HG02798 (cell line): Measurements from ENCODE around the gene ZNF280A.
"Not testable (repeated sequence)": the region's sequence is repeated elsewhere in the genome, so short reads cannot be mapped to it uniquely, and the experiment has no call there.

Experiments used
- ATAC-seq: cut with Tn5 transposase; IDR thresholded peaks from one replicate; pipeline ENCODE4 v1.9.1; 2021; ENCODE audit warnings: mild to moderate bottlenecking; ENCODE audit not compliant: unreplicated experiment, poor library complexity

Gene ZNF280A

GRCh38 chr22:22547226-22547625 is 27.2 kb upstream of the ZNF280A start:
- no peak for ATAC-seq

- no peak for ATAC-seq
These were observed 26.4 kb upstream of the ZNF280A start for GRCh38 chr22:22546490-22546889.

- no peak for ATAC-seq
These were observed 25.0 kb upstream of the ZNF280A start for GRCh38 chr22:22545084-22545483.

GRCh38 chr22:22538226-22538989 is 18.3 kb upstream of the ZNF280A start:
- no peak for ATAC-seq

GRCh38 chr22:22536916-22537315 is 16.8 kb upstream of the ZNF280A start:
- ATAC-seq: no peak

GRCh38 chr22:22536515-22536914 is 16.4 kb upstream of the ZNF280A start:
- no peak for ATAC-seq

GRCh38 chr22:22535662-22536061 is 15.6 kb upstream of the ZNF280A start:
- no peak for ATAC-seq

- no peak for ATAC-seq
These were observed 14.7 kb upstream of the ZNF280A start for GRCh38 chr22:22534604-22535415.

- ATAC-seq: no peak
These were observed 13.8 kb upstream of the ZNF280A start for GRCh38 chr22:22533863-22534262.

- ATAC-seq: no peak
These were observed 13.3 kb upstream of the ZNF280A start for GRCh38 chr22:22533417-22533816.

- not testable (repeated sequence) for ATAC-seq
These were observed 12.5 kb upstream of the ZNF280A start for GRCh38 chr22:22532547-22533071.

- ATAC-seq: no peak
These were observed 11.9 kb upstream of the ZNF280A start for GRCh38 chr22:22531770-22532546.

- no peak for ATAC-seq
These were observed 8.7 kb upstream of the ZNF280A start for GRCh38 chr22:22528780-22529179.

- no peak for ATAC-seq
These were observed 7.2 kb upstream of the ZNF280A start for GRCh38 chr22:22527312-22527711.

- no peak for ATAC-seq
These were observed 6.2 kb upstream of the ZNF280A start for GRCh38 chr22:22526125-22526912.

GRCh38 chr22:22523494-22523893 is 3.4 kb upstream of the ZNF280A start:
- ATAC-seq: no peak

GRCh38 chr22:22521631-22522030 is 1.6 kb upstream of the ZNF280A start:
- ATAC-seq: no peak

- ATAC-seq: no peak
These were observed 865 bp upstream of the ZNF280A start for GRCh38 chr22:22520667-22521602.

- no peak for ATAC-seq
These were observed 479 bp downstream of the ZNF280A start for GRCh38 chr22:22519591-22519990.
